GM18868 (cell line): ENCODE measurements around the gene COL21A1.

Source experiments
- ATAC-seq: cut with Tn5 transposase; IDR thresholded peaks from one replicate; pipeline ENCODE4 v1.9.1; 2021; ENCODE audit warnings: mild to moderate bottlenecking, moderate library complexity; ENCODE audit not compliant: unreplicated experiment

The COL21A1 gene

GRCh38 chr6:56055081-56055704, 192.2 kb downstream of the COL21A1 start:
- no peak for ATAC-seq

DNA sequence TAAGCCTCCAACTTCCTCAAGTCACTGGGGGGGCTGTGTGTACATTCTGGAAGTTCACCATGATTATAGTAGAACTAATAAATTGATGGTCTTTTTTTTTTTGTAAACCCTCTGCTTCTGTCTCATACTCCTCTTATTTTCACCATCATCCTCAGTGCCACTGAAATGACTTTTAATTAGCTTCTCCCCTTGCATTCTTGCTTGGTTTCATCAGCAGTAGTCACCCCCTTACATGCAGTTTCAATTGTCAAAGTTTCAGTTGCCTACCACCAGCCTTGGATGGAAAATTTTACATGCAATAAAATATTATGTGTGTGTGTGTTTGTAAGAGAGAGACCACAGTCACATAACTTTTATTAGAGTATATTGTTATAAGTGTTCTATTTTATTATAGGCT, 196.2 kb downstream of the COL21A1 start:
- ATAC-seq: no peak

DNA sequence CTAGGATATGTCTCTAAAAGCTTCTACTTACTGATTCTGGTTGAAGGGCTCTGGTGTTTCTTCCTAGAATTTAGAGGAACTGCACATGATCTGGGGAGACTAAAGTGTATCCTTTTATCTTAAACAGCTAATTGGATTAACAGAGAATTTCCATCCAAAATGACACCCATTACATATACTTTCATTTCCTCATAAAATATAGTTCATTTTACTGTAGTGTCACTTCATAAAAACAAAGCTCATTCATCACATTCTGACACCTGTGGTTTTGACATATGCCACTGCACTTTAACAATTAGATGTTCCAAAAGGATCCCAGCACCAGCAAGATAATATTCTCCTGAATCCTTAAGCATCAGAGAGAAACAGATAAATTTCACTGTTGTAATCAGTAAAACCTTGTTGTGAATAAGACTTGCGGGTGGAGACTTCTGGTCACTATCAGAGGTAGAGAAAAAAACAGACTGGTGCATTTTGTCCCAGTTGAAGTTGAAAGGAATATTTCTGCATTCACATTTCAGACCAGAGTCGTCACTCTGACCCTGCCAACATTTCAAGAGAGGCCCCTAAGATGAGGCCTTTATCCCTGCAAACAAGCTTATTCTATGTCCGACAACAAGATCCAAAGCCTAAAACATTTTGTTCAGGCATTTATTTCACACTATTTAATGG, 196.7 kb downstream of the COL21A1 start:
- no peak for ATAC-seq

GRCh38 chr6:56048601-56049000, 198.8 kb downstream of the COL21A1 start:
- ATAC-seq: no peak

GRCh38 chr6:56047931-56048540, 199.3 kb downstream of the COL21A1 start:
- no peak for ATAC-seq

- peak; percentile 38 for ATAC-seq
Observed at GRCh38 chr6:56046576-56046975, 200.8 kb downstream of the COL21A1 start.

DNA sequence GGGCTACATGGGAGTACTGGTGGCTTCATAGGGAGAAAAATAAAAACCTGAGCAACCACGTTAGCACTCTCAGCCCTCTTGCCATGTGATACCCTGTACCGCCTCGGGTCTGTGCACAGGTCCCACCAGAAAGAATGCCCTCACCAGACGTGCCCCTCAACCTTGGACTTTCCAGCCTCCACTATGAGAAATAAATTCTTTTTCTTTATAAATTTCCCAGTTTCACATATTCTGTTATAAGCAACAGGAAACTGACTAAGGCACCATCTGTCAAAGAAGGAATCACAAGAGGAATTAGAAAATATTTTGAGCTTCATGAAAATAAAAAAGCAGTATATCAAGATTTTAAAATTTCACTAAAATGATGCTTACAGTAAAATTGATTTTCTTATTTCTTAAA, 203.6 kb downstream of the COL21A1 start:
- ATAC-seq: no peak

GRCh38 chr6:56043076-56043475, 204.3 kb downstream of the COL21A1 start:
- no peak for ATAC-seq

GRCh38 chr6:56041591-56041990, 205.8 kb downstream of the COL21A1 start:
- ATAC-seq: no peak

DNA sequence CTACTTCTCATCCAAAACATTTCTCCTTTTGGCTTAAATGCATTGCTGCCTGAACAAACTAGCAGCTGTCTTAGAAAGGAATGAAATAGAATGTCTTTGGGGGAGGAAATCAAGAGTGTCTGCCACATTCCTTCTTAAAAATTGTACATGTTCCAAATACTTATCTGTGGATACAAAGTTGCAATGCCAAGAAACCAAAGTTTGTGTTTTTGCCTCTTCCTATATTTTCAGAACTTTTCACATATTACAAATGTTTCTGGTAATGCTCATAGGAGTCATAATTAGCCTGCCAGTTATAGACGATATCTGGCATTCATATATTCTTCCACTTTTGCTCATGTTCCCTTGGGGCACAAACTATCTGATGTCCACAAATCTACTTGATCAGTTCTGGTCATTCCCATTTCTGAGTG, 206.5 kb downstream of the COL21A1 start:
- no peak for ATAC-seq

- peak; percentile 57 for ATAC-seq
Observed at GRCh38 chr6:56040223-56040622, 207.2 kb downstream of the COL21A1 start.

DNA sequence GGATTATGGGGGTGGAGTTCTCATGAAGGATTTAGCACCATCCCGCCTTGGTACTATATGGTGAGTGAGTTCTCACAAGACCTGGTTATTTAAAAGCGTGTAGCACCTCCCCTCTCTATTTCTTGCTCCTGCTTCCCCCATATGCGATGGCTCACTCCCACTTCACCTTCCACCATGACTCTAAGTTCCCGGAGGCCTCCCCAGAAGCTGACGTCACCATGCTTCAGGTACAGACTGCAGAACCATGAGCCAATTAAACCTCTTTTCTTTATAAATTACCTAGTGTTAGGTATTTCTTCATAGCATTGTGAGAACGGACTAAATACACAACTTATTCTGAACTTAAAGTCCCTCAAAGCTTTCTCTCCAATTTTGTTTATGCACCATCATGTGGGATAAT, 208.6 kb downstream of the COL21A1 start:
- ATAC-seq: no peak

DNA sequence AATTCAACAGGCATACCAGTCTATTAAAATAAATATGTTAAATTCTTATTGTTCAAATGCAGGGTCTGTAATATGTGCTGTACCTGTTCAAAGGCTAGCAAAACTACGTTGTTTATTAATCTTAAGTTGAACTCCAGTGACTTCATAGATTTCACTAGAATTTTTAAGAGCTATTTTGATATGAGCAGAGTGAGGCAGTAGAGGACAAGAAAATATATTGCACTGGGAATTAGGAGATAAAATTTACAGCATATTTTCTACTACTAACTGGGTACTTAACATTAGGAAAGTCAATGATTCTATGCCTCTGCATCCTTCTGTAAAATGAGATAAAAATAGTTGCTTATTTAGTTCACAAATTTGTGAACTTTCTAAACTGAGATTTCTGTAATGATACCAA, 209.8 kb downstream of the COL21A1 start:
- ATAC-seq: no peak

GRCh38 chr6:56036916-56037600, 210.3 kb downstream of the COL21A1 start:
- no peak for ATAC-seq

DNA sequence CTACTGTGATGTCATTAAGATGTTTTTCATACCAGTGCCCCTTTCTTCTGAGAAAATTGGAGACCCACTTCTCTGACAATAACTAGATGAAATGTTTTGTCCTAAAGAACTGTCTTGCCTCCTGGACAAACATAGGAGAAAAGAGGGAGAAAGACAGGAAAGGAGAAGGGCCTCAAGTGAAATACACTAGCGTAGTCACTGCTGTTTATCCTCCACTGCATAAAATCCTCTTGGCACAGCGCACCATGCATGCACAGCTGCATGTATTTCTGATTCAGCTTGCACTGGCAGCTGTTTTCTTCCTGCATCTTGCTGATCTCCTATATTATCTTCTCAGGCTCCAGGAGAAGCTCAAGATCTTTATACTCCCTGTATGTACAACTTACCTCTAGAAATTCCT, 214.0 kb downstream of the COL21A1 start:
- no peak for ATAC-seq

DNA sequence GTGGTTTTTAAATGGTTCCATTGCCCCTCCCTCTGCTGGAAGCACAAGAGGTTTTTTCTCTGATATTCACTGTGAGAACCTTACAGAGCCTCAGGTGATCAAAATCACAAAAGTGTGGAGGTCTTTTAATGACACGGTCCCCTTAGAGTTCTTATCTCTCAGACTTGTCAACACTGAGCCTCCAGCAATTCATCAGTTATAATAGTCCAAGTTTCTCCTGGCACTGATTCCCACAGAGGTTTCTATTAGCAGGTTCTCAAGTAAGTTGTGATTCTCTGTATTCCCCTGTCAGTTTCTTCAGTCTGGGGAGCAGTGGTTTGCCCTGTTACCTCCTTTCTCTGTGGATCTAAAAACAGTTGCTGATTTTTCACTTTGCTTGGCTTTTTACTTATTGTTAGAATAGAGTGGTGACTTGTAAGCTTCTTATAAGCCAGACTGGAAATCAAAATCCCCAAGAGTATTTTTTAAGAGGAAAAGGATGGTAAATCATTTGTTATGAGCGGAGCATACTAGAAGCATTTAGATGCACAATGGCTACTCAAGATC, 214.6 kb downstream of the COL21A1 start:
- ATAC-seq: no peak

DNA sequence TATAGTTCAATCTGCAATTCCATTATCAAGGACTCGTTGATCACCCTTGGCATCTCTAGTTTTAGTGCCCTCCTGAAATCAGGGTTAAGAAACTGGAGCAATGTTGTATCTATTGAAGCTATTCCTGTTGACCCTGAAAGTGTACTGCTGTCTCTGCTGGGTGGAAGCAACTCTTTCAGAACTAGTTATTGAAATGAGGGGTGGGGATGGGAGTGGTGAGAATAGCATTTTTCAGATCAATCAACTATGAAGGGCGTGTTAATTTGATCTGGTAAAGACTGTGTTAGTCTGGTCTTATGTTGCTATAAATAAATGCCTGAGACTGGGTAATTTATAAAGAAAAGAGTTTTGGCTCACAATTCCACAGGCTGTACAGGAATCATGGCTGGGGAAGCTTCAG, 219.5 kb downstream of the COL21A1 start:
- ATAC-seq: no peak

- no peak for ATAC-seq
Observed at GRCh38 chr6:56026455-56027180, 220.8 kb downstream of the COL21A1 start.

DNA sequence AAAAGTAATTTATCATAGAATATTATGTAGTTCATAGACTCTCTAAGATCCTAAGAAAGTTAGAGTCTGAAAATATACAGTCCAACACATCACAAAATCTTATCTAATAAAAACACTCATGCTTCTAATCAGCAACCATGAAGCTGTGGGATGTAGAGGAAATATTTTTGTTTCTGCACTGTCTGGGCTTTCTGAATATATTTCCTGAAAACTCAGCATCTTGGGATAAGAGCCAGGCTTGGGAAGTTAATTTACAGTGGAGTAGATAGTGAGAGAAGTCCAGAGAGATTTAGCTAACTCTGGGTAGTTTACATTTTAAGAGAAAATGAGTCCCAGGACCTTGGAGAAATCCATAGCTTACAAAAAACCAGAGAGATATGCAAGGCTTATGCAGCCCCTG, 221.6 kb downstream of the COL21A1 start:
- ATAC-seq: no peak

DNA sequence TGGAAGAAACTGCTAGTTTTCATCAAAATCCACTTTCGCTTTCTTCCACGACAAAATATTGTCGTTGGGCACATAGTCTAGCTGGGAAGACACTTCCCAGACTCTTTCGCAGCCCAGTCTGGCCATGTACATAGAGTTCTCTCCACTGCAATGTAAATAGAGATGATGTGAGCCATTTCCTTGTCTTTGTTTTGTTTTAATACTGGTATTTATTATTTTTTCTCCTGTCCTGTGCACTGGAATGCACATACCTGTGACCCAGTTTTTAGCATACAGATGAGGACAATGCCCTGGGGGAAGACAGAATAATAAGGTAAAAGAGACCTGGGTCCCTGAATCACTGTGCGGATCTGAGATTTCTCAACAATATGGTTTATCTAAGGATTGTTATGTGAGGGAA, 222.4 kb downstream of the COL21A1 start:
- no peak for ATAC-seq

DNA sequence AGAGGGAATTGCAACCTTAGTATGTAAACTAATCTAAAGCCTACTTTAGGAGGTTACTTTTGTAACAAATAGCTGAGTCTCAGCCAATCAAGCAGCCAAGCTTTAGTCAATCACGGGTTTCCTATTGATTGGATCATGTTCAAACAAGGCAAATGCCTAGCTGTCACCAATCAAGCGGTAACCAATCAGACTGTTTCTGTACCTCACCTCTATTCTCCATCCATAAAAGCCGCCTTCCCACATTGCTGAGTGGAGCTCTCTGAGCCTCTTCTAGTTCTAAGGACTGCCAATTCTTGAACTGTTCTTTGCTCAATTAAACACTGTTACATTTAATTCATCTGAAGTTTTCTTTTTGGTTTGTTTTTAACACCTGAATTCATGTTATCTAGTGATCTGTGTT, 223.6 kb downstream of the COL21A1 start:
- ATAC-seq: no peak
